CD4-positive, CD25-positive, alpha-beta regulatory T cell (primary cell): Measurements from ENCODE around the gene TRIM7. TPM values are rescaled to one million over a fixed set of nuclear protein-coding genes. Genes with fewer than 3 reads are reported as not detected.

Experiments used
- ATAC-seq, 2 donors: fragments of 150-1000 bp; cut with Tn5 transposase; one replicate each; pipeline ENCODE4 v1.10.0; 2021; ENCODE audit warnings: low read depth in 2 of 2, moderate number of reproducible peaks in 2 of 2, moderate library complexity in 1 of 2
- DNase-seq, 3 donors: peaks; one replicate each; pipeline versions ENCODE4 v3.0.0 to v3.0.0-alpha.2; 2012 to 2022; ENCODE audit warnings: mixed read lengths in 1 of 3
- H3K27ac ChIP-seq: one replicate; pipeline ENCODE4 v1.7.0; 2013; ENCODE audit warnings: mild to moderate bottlenecking, low read length; ENCODE audit not compliant: insufficient read depth, poor library complexity, severe bottlenecking
- H3K27me3 ChIP-seq: one replicate; pipeline ENCODE4 v1.7.0; 2013; ENCODE audit warnings: low read length; ENCODE audit not compliant: control insufficient read depth, insufficient read depth
- H3K36me3 ChIP-seq: one replicate; pipeline ENCODE4 v1.7.0; 2013; ENCODE audit warnings: mild to moderate bottlenecking, low read length, moderate library complexity; ENCODE audit not compliant: control insufficient read depth, insufficient read depth
- H3K4me1 ChIP-seq: 2 replicates; pipeline ENCODE4 v1.7.0; 2013; ENCODE audit warnings: mild to moderate bottlenecking, low read length; ENCODE audit not compliant: insufficient read depth, control insufficient read depth, poor library complexity, severe bottlenecking
- H3K4me3 ChIP-seq: one replicate; pipeline ENCODE4 v1.7.0; 2013; ENCODE audit warnings: low read depth, mild to moderate bottlenecking, low read length, moderate library complexity
- H3K9me3 ChIP-seq, 2 experiments: 1 replicate in 1 of 2; 2 replicates in 1 of 2; pipeline ENCODE4 v1.7.0; 2013; ENCODE audit warnings: low read length in 2 of 2, mild to moderate bottlenecking in 1 of 2, moderate library complexity in 1 of 2; ENCODE audit not compliant: control insufficient read depth in 2 of 2
- H3K27ac Mint-ChIP-seq, 3 donors: one replicate each; pipeline ENCODE4 v1.8.0; 2020 to 2022; ENCODE audit warnings: mild to moderate bottlenecking in 3 of 3, mixed read lengths in 3 of 3, moderate library complexity in 2 of 3
- H3K27me3 Mint-ChIP-seq: one replicate; pipeline ENCODE4 v1.8.0; 2022; ENCODE audit warnings: mild to moderate bottlenecking, mixed read lengths
- H3K36me3 Mint-ChIP-seq: one replicate; pipeline ENCODE4 v1.8.0; 2020; ENCODE audit warnings: mixed read lengths
- H3K4me1 Mint-ChIP-seq, 4 donors: one replicate each; pipeline ENCODE4 v1.8.0; 2020 to 2022; ENCODE audit warnings: mixed read lengths in 4 of 4, mild to moderate bottlenecking in 1 of 4
- H3K4me3 Mint-ChIP-seq, 4 donors: one replicate each; pipeline ENCODE4 v1.8.0; 2020 to 2022; ENCODE audit warnings: mild to moderate bottlenecking in 4 of 4, mixed read lengths in 4 of 4, moderate library complexity in 3 of 4
- H3K9me3 Mint-ChIP-seq, 7 donors: one replicate each; pipeline ENCODE4 v1.8.0; 2020 to 2022; ENCODE audit warnings: mixed read lengths in 7 of 7, mild to moderate bottlenecking in 3 of 7, moderate library complexity in 2 of 7
- polyA plus RNA-seq, 4 donors: library from polyadenylated mRNA; unstranded; fragments of 300-500 nt; fragmentation: Illumina TruSeq; gene quantifications; one replicate each; pipeline ENCODE4 v1.2.3, GENCODE V29; 2021
- total RNA-seq: library from RNA; stranded (reverse); gene quantifications from one replicate; pipeline ENCODE4 v1.2.3, GENCODE V29; 2022

Gene TRIM7
- total and polyA plus RNA-seq, 5 donors from 2014 or later: 0.16 to 0.72 (median 0.47) TPM; not detected in 2

GRCh38 chr5:181188700-181189362 is 16.2 kb downstream of the TRIM7 start:
- Mint-ChIP-seq H3K27me3 (peaks cover 54% of the 10 kb centered on the region), H3K9me3 (peaks cover 3 to 18% (median 6%) of the 10 kb centered on the region in 7 donors), H3K4me1 (peaks cover 21 to 68% (median 46%) of the 10 kb centered on the region in 4 donors), H3K27ac (peak overlapping the region; percentile 97 to 100 (median 98)), H3K4me3 (peak overlapping the region; percentile 97 to 100 (median 99)), H3K36me3 (peaks cover 20% of the 10 kb centered on the region)
- ATAC-seq: no peak
- DNase-seq: peak; percentile 54 to 86 (median 84)
- H3K36me3 ChIP-seq: no peaks in the 10 kb centered on the region
- no peaks in the 10 kb centered on the region for H3K9me3 ChIP-seq
- H3K27ac ChIP-seq: peak overlapping the region; percentile 84
- peak overlapping the region; percentile 87 for H3K4me3 ChIP-seq
- peaks cover 34% of the 10 kb centered on the region for H3K4me1 ChIP-seq
- H3K27me3 ChIP-seq: no peaks in the 10 kb centered on the region

- Histone ChIP-seq H3K4me1 (peaks cover 35% of the 10 kb centered on the region), H3K4me3 (no peak overlapping the region), H3K27me3 (no peaks in the 10 kb centered on the region), H3K27ac (peak overlapping the region; percentile 23), H3K9me3 (no peaks in the 10 kb centered on the region), H3K36me3 (no peaks in the 10 kb centered on the region)
- H3K4me3 Mint-ChIP-seq: peak overlapping the region; percentile 97 to 100 (median 99)
- H3K36me3 Mint-ChIP-seq: peaks cover 17% of the 10 kb centered on the region
- H3K4me1 Mint-ChIP-seq: peaks cover 14 to 63% (median 47%) of the 10 kb centered on the region in 4 donors
- no peak for ATAC-seq
- peaks cover 3 to 18% (median 6%) of the 10 kb centered on the region in 7 donors for H3K9me3 Mint-ChIP-seq
- DNase-seq: peak in 2 of 3 donors; percentile 45 to 52
- H3K27me3 Mint-ChIP-seq: peaks cover 54% of the 10 kb centered on the region
- H3K27ac Mint-ChIP-seq: peak overlapping the region; percentile 97 to 100 (median 98)
These were observed 17.3 kb downstream of the TRIM7 start for GRCh38 chr5:181187500-181188213.

- DNase-seq: peak in 1 of 3 donors; percentile 36
- Histone ChIP-seq H3K9me3 (no peaks in the 10 kb centered on the region), H3K4me3 (no peak overlapping the region), H3K4me1 (peaks cover 35% of the 10 kb centered on the region), H3K27ac (no peak overlapping the region), H3K36me3 (no peaks in the 10 kb centered on the region), H3K27me3 (no peaks in the 10 kb centered on the region)
- Mint-ChIP-seq H3K36me3 (peaks cover 17% of the 10 kb centered on the region), H3K27ac (peak overlapping the region; percentile 97 to 100 (median 98)), H3K27me3 (peaks cover 51% of the 10 kb centered on the region), H3K4me3 (peak overlapping the region; percentile 64 to 100 (median 98)), H3K4me1 (peaks cover 16 to 63% (median 45%) of the 10 kb centered on the region in 4 donors), H3K9me3 (peaks cover 3 to 14% (median 6%) of the 10 kb centered on the region in 7 donors)
- ATAC-seq: no peak
These were observed 18.0 kb downstream of the TRIM7 start for GRCh38 chr5:181186986-181187499.

GRCh38 chr5:181186022-181186421 is 19.0 kb downstream of the TRIM7 start:
- H3K4me3 Mint-ChIP-seq: peak overlapping the region; percentile 18 to 100 (median 69)
- H3K27ac ChIP-seq: no peak overlapping the region
- no peaks in the 10 kb centered on the region for H3K9me3 ChIP-seq
- peaks cover 9% of the 10 kb centered on the region for H3K36me3 Mint-ChIP-seq
- H3K27me3 Mint-ChIP-seq: peaks cover 47% of the 10 kb centered on the region
- H3K9me3 Mint-ChIP-seq: peaks cover 3 to 9% (median 6%) of the 10 kb centered on the region in 7 donors
- H3K4me1 ChIP-seq: peaks cover 32% of the 10 kb centered on the region
- no peaks in the 10 kb centered on the region for H3K27me3 ChIP-seq
- no peaks in the 10 kb centered on the region for H3K36me3 ChIP-seq
- peaks cover 16 to 59% (median 39%) of the 10 kb centered on the region in 4 donors for H3K4me1 Mint-ChIP-seq
- H3K27ac Mint-ChIP-seq: peak overlapping the region; percentile 56 to 69 (median 59)
- ATAC-seq (no peak), DNase-seq (no peak)
- H3K4me3 ChIP-seq: no peak overlapping the region

- no peak overlapping the region for H3K27ac ChIP-seq
- H3K27ac Mint-ChIP-seq: peak overlapping the region; percentile 56 to 69 (median 59)
- peaks cover 28% of the 10 kb centered on the region for H3K4me1 ChIP-seq
- H3K9me3 Mint-ChIP-seq: peaks cover 3 to 9% (median 6%) of the 10 kb centered on the region in 7 donors
- peaks cover 45% of the 10 kb centered on the region for H3K27me3 Mint-ChIP-seq
- no peaks in the 10 kb centered on the region for H3K9me3 ChIP-seq
- no peak for ATAC-seq
- peak overlapping the region; percentile 25 to 100 (median 58) for H3K4me3 Mint-ChIP-seq
- H3K4me3 ChIP-seq: no peak overlapping the region
- no peak for DNase-seq
- H3K36me3 Mint-ChIP-seq: peaks cover 8% of the 10 kb centered on the region
- H3K4me1 Mint-ChIP-seq: peaks cover 16 to 58% (median 39%) of the 10 kb centered on the region in 4 donors
- H3K36me3 ChIP-seq: no peaks in the 10 kb centered on the region
- no peaks in the 10 kb centered on the region for H3K27me3 ChIP-seq
These were observed 19.4 kb downstream of the TRIM7 start for GRCh38 chr5:181185560-181185959.

- Mint-ChIP-seq H3K27me3 (peaks cover 42% of the 10 kb centered on the region), H3K9me3 (peaks cover 3 to 9% (median 6%) of the 10 kb centered on the region in 7 donors), H3K36me3 (peaks cover 8% of the 10 kb centered on the region), H3K4me3 (peak overlapping the region; percentile 92 to 95 (median 93)), H3K4me1 (peaks cover 16 to 57% (median 39%) of the 10 kb centered on the region in 4 donors), H3K27ac (peak overlapping the region in 2 of 3 donors; percentile 78 to 92)
- no peak for ATAC-seq
- no peak overlapping the region for H3K27ac ChIP-seq
- H3K4me1 ChIP-seq: peaks cover 23% of the 10 kb centered on the region
- H3K36me3 ChIP-seq: no peaks in the 10 kb centered on the region
- H3K4me3 ChIP-seq: no peak overlapping the region
- H3K9me3 ChIP-seq: no peaks in the 10 kb centered on the region
- no peak for DNase-seq
- no peaks in the 10 kb centered on the region for H3K27me3 ChIP-seq
These were observed 20.2 kb downstream of the TRIM7 start for GRCh38 chr5:181184845-181185216.

- H3K9me3 ChIP-seq: no peaks in the 10 kb centered on the region
- DNase-seq (no peak), ATAC-seq (no peak)
- no peak overlapping the region for H3K4me3 ChIP-seq
- Mint-ChIP-seq H3K27ac (peak overlapping the region; percentile 9 to 87 (median 73)), H3K4me3 (peak overlapping the region in 3 of 4 donors; percentile 85 to 93 (median 88)), H3K27me3 (peaks cover 21% of the 10 kb centered on the region), H3K9me3 (peaks cover 0 to 2% (median 0%) of the 10 kb centered on the region in 7 donors), H3K4me1 (peaks cover 8 to 40% (median 25%) of the 10 kb centered on the region in 4 donors), H3K36me3 (no peaks in the 10 kb centered on the region)
- H3K36me3 ChIP-seq: no peaks in the 10 kb centered on the region
- no peak overlapping the region for H3K27ac ChIP-seq
- H3K4me1 ChIP-seq: peaks cover 20% of the 10 kb centered on the region
- no peaks in the 10 kb centered on the region for H3K27me3 ChIP-seq
These were observed 22.3 kb downstream of the TRIM7 start for GRCh38 chr5:181182651-181183050.
